OCI-LY1 (cell line): ENCODE data around the gene EREG.
"Not testable (repeated sequence)": the region's sequence is repeated elsewhere in the genome, so short reads cannot be mapped to it uniquely, and the experiment has no call there.

Source experiments
- H2AFZ ChIP-seq: fragments of 200-600 bp; sonication (generic), shearing (Covaris generic); 2 replicates; pipeline ENCODE4 v1.6.0; 2014; ENCODE audit warnings: antibody characterized with exemption, mild to moderate bottlenecking, low read length
- H3F3A ChIP-seq: fragments of 200-600 bp; sonication (generic), shearing (Covaris generic); 2 replicates; pipeline ENCODE4 v1.6.0; 2014; ENCODE audit warnings: mild to moderate bottlenecking, antibody characterized with exemption, low read length, moderate library complexity; ENCODE audit not compliant: insufficient read depth
- H3K27ac ChIP-seq: fragments of 200-600 bp; sonication (generic); 2 replicates; pipeline ENCODE4 v1.5.1; 2014; ENCODE audit warnings: low read length, mixed run types, mild to moderate bottlenecking, low read depth; ENCODE audit not compliant: poor library complexity, severe bottlenecking
- H3K27me3 ChIP-seq: fragments of 200-600 bp; sonication (generic); 2 replicates; pipeline ENCODE4 v1.6.0; 2014; ENCODE audit warnings: antibody characterized with exemption, mild to moderate bottlenecking, low read length, moderate library complexity; ENCODE audit not compliant: insufficient read depth
- H3K36me3 ChIP-seq: fragments of 200-600 bp; sonication (generic); 2 replicates; pipeline ENCODE4 v1.6.1; 2014; ENCODE audit warnings: mild to moderate bottlenecking, antibody characterized with exemption, low read length, moderate library complexity, mixed read lengths; ENCODE audit not compliant: insufficient read depth
- H3K4me1 ChIP-seq: fragments of 200-600 bp; sonication (generic); 2 replicates; pipeline ENCODE4 v1.5.1; 2014; ENCODE audit warnings: mild to moderate bottlenecking, low read length, moderate library complexity; ENCODE audit not compliant: insufficient read depth, severe bottlenecking
- H3K4me2 ChIP-seq: fragments of 200-600 bp; sonication (generic), shearing (Covaris generic); 2 replicates; pipeline ENCODE4 v1.6.1; 2014; ENCODE audit warnings: low read length
- H3K4me3 ChIP-seq: fragments of 200-600 bp; sonication (generic); 2 replicates; pipeline ENCODE4 v1.5.1; 2014; ENCODE audit warnings: low read length, low read depth, mild to moderate bottlenecking, mixed read lengths; ENCODE audit not compliant: poor library complexity, severe bottlenecking
- H3K79me2 ChIP-seq: fragments of 200-600 bp; shearing (Covaris generic); 2 replicates; pipeline ENCODE4 v1.6.1; 2016; ENCODE audit warnings: mixed run types, low read length, mixed read lengths; ENCODE audit not compliant: insufficient read depth
- H3K9ac ChIP-seq: fragments of 200-600 bp; sonication (generic), shearing (Covaris generic); 2 replicates; pipeline ENCODE4 v1.6.1; 2014; ENCODE audit warnings: mild to moderate bottlenecking, low read length, mixed read lengths
- H3K9me2 ChIP-seq: fragments of 200-600 bp; sonication (generic), shearing (Covaris generic); 2 replicates; pipeline ENCODE4 v1.6.1; 2014; ENCODE audit warnings: low read depth, mild to moderate bottlenecking, low read length, mixed read lengths
- H3K9me3 ChIP-seq: fragments of 200-600 bp; shearing (Covaris generic); 2 replicates; pipeline ENCODE4 v1.6.1; 2014; ENCODE audit warnings: low read length, mixed read lengths
- H4K20me1 ChIP-seq: fragments of 200-600 bp; sonication (generic), shearing (Covaris generic); 2 replicates; pipeline ENCODE4 v1.6.0; 2016; ENCODE audit warnings: mild to moderate bottlenecking, low read length; ENCODE audit not compliant: insufficient read depth
- CTCF ChIP-seq: fragments of 200-600 bp; sonication (generic), shearing (Covaris generic); IDR thresholded peaks from 2 replicates; pipeline ENCODE4 v1.5.1; 2017; ENCODE audit warnings: mild to moderate bottlenecking, antibody characterized with exemption, low read length, moderate library complexity, mixed read lengths
- EZH2 ChIP-seq: fragments of 200-600 bp; sonication (generic), shearing (Covaris generic); IDR thresholded peaks from 2 replicates; pipeline ENCODE4 v1.8.0; 2017; ENCODE audit warnings: borderline replicate concordance, mixed run types, mild to moderate bottlenecking, antibody characterized with exemption, low read length, moderate library complexity, mixed read lengths

The EREG gene

GRCh38 chr4:74335341-74336021, 29.5 kb upstream of the EREG start:
- Histone ChIP-seq H3K36me3 (no peaks in the 10 kb centered on the region), H3K4me1 (no peaks in the 10 kb centered on the region), H3K9me3 (no peaks in the 10 kb centered on the region), H3K4me3 (no peak overlapping the region), H3K79me2 (no peaks in the 10 kb centered on the region), H3K27me3 (no peaks in the 10 kb centered on the region), H4K20me1 (no peaks in the 10 kb centered on the region), H3K9ac (no peak overlapping the region), H2AFZ (no peak overlapping the region), H3K27ac (no peak overlapping the region), H3K4me2 (no peak overlapping the region), H3K9me2 (no peaks in the 10 kb centered on the region), H3F3A (no peaks in the 10 kb centered on the region)
- no peak for TF ChIP-seq EZH2
- no peak for TF ChIP-seq CTCF

- H3K4me1 ChIP-seq: no peaks in the 10 kb centered on the region
Measured at GRCh38 chr4:74338792-74339333, 26.1 kb upstream of the EREG start.

GRCh38 chr4:74339501-74339900, 25.4 kb upstream of the EREG start:
- TF ChIP-seq EZH2: no peak
- no peak for TF ChIP-seq CTCF
- H3K79me2 ChIP-seq: no peaks in the 10 kb centered on the region

More at GRCh38 chr4:74338792-74339333, 26.1 kb upstream of the EREG start:
- no peaks in the 10 kb centered on the region for H3K27me3 ChIP-seq
- H3K9ac ChIP-seq: no peak overlapping the region
- H3F3A ChIP-seq: no peaks in the 10 kb centered on the region
- TF ChIP-seq EZH2 (no peak), CTCF (no peak)
- no peaks in the 10 kb centered on the region for H3K9me2 ChIP-seq
- no peak overlapping the region for H3K4me3 ChIP-seq
- H3K36me3 ChIP-seq: no peaks in the 10 kb centered on the region
- no peaks in the 10 kb centered on the region for H4K20me1 ChIP-seq
- H3K79me2 ChIP-seq: no peaks in the 10 kb centered on the region
- H3K27ac ChIP-seq: no peak overlapping the region
- no peak overlapping the region for H3K4me2 ChIP-seq
- peaks cover 7% of the 10 kb centered on the region; the same call in 1 of the 2 replicates for H3K9me3 ChIP-seq
- no peak overlapping the region for H2AFZ ChIP-seq

GRCh38 chr4:74340421-74340820, 24.5 kb upstream of the EREG start:
- not testable (repeated sequence) for H3K27ac ChIP-seq, H4K20me1 ChIP-seq, H2AFZ ChIP-seq, H3F3A ChIP-seq, H3K4me3 ChIP-seq, H3K79me2 ChIP-seq, H3K27me3 ChIP-seq, H3K4me2 ChIP-seq, H3K9me2 ChIP-seq, H3K36me3 ChIP-seq, H3K4me1 ChIP-seq, H3K9ac ChIP-seq
- peaks cover 12% of the 10 kb centered on the region; the same call in 1 of the 2 replicates for H3K9me3 ChIP-seq

More at GRCh38 chr4:74339501-74339900, 25.4 kb upstream of the EREG start:
- H3F3A ChIP-seq: no peaks in the 10 kb centered on the region
- H3K9me2 ChIP-seq: no peaks in the 10 kb centered on the region
- H4K20me1 ChIP-seq: no peaks in the 10 kb centered on the region
- no peak overlapping the region for H3K27ac ChIP-seq
- H3K36me3 ChIP-seq: no peaks in the 10 kb centered on the region
- no peak overlapping the region for H2AFZ ChIP-seq
- no peaks in the 10 kb centered on the region for H3K4me1 ChIP-seq
- no peaks in the 10 kb centered on the region for H3K27me3 ChIP-seq
- H3K4me3 ChIP-seq: no peak overlapping the region
- H3K9me3 ChIP-seq: peaks cover 12% of the 10 kb centered on the region; the same call in 1 of the 2 replicates
- no peak overlapping the region for H3K9ac ChIP-seq
- no peak overlapping the region for H3K4me2 ChIP-seq
